B cell (primary cell): ENCODE measurements around the gene SUCLG1. TPM values are rescaled to one million over a fixed set of nuclear protein-coding genes. Genes with fewer than 3 reads are reported as not detected.
A peak's percentile ranks its signal among the peaks of the same experiment; 100 is the strongest.

Experiments used
- ATAC-seq: fragments of 200-7000 bp; cut with Tn5 transposase; one replicate; pipeline ENCODE4 v1.10.0; 2021; ENCODE audit warnings: low read depth, mild to moderate bottlenecking, moderate number of reproducible peaks, moderate library complexity
- CTCF ChIA-PET: fragments of 350-600 bp; sonication (Branson Sonifier 250); formaldehyde crosslinking; loops from one replicate; lab custom pipeline; 2021; ENCODE audit warnings: antibody characterized with exemption, inconsistent platforms; lab: Charles Lee
- POLR2A ChIA-PET: fragments of 350-600 bp; sonication (Branson Sonifier 250); formaldehyde crosslinking; loops from one replicate; lab custom pipeline; 2021; ENCODE audit warnings: antibody characterized with exemption; lab: Charles Lee
- DNase-seq: peaks from one replicate; pipeline ENCODE4 v3.0.0; 2013
- H2AFZ ChIP-seq: 2 replicates; pipeline ENCODE4 v1.6.1; 2012; ENCODE audit warnings: mild to moderate bottlenecking, low read depth, low read length; ENCODE audit not compliant: insufficient read depth, poor library complexity, severe bottlenecking
- H3K27ac ChIP-seq, 2 donors: 1 replicate in 1 of 2; 2 replicates in 1 of 2; pipeline ENCODE4 v1.5.1; 2012 to 2013; ENCODE audit warnings: low read length in 2 of 2, mild to moderate bottlenecking in 2 of 2, moderate library complexity in 1 of 2
- H3K27me3 ChIP-seq, 4 experiments: fragments of 200-600 bp in 1 of 4; sonication (generic) in 1 of 4; replicated peaks in 1 of 4; 1 replicate in 2 of 4; 2 replicates in 2 of 4; pipeline versions ENCODE4 v1.6.1 to v1.7.0; 2013 to 2016; ENCODE audit warnings: low read length in 3 of 4, mild to moderate bottlenecking in 2 of 4, mixed read lengths in 1 of 4, moderate library complexity in 1 of 4; ENCODE audit not compliant: insufficient read depth in 4 of 4, control insufficient read depth in 3 of 4; ENCODE audit errors: control extremely low read depth in 1 of 4
- H3K36me3 ChIP-seq, 2 experiments: replicated peaks in 1 of 2; 1 replicate in 1 of 2; 2 replicates in 1 of 2; pipeline versions ENCODE4 v1.6.1 to v1.7.1; 2013; ENCODE audit warnings: low read length in 1 of 2; ENCODE audit not compliant: insufficient read depth in 2 of 2, control insufficient read depth in 1 of 2; ENCODE audit errors: control extremely low read depth in 1 of 2, extremely low read depth in 1 of 2
- H3K4me1 ChIP-seq, 2 donors: fragments of 200-600 bp in 1 of 2; sonication (generic) in 1 of 2; 1 replicate in 1 of 2; 2 replicates in 1 of 2; pipeline versions ENCODE4 v1.5.1 to v1.6.1; 2013 to 2017; ENCODE audit warnings: low read length in 2 of 2; ENCODE audit not compliant: control insufficient read depth in 2 of 2, insufficient read depth in 2 of 2
- H3K4me2 ChIP-seq: replicated peaks from 2 replicates; pipeline ENCODE3; 2012; ENCODE audit warnings: mild to moderate bottlenecking, low read depth, low read length; ENCODE audit not compliant: poor library complexity, severe bottlenecking
- H3K4me3 ChIP-seq, 5 experiments: fragments of 200-600 bp in 1 of 5; sonication (generic) in 1 of 5; 1 replicate in 3 of 5; 2 replicates in 2 of 5; pipeline versions ENCODE4 v1.5.1 to v1.7.0; 2011 to 2016; ENCODE audit warnings: low read length in 4 of 5, mild to moderate bottlenecking in 4 of 5, low read depth in 2 of 5, control low read depth in 1 of 5, moderate library complexity in 1 of 5; ENCODE audit not compliant: insufficient read depth in 1 of 5; ENCODE audit errors: control extremely low read depth in 1 of 5, extremely low read depth in 1 of 5
- H3K79me2 ChIP-seq: fragments of 200-600 bp; sonication (generic); one replicate; pipeline ENCODE4 v1.6.0; 2016; ENCODE audit warnings: low read length; ENCODE audit not compliant: control insufficient read depth, insufficient read depth
- H3K9ac ChIP-seq: fragments of 200-600 bp; sonication (generic); 2 replicates; pipeline ENCODE4 v1.6.1; 2017; ENCODE audit warnings: mild to moderate bottlenecking, low read length, moderate library complexity
- H3K9me3 ChIP-seq, 3 donors: one replicate each; pipeline versions ENCODE4 v1.6.1 to v1.7.1; 2013; ENCODE audit warnings: low read length in 2 of 3; ENCODE audit not compliant: control insufficient read depth in 2 of 3, insufficient read depth in 1 of 3; ENCODE audit errors: control extremely low read depth in 1 of 3
- H4K20me1 ChIP-seq: 2 replicates; pipeline ENCODE4 v1.6.0; 2012; ENCODE audit warnings: mild to moderate bottlenecking, low read length; ENCODE audit not compliant: insufficient read depth, control insufficient read depth, poor library complexity, severe bottlenecking
- H3K27ac Mint-ChIP-seq: one replicate; pipeline ENCODE4 v1.8.0; 2021; ENCODE audit warnings: mixed read lengths
- H3K27me3 Mint-ChIP-seq: one replicate; pipeline ENCODE4 v1.8.0; 2021; ENCODE audit warnings: mixed read lengths
- H3K4me1 Mint-ChIP-seq: one replicate; pipeline ENCODE4 v1.8.0; 2021; ENCODE audit warnings: mixed read lengths
- H3K4me3 Mint-ChIP-seq: one replicate; pipeline ENCODE4 v1.8.0; 2021; ENCODE audit warnings: mixed read lengths
- H3K9me3 Mint-ChIP-seq: one replicate; pipeline ENCODE4 v1.8.0; 2022; ENCODE audit warnings: mixed read lengths; ENCODE audit not compliant: insufficient read depth
- CTCF ChIP-seq: fragments of 200-600 bp; IDR thresholded peaks from one replicate; pipeline ENCODE4 v1.8.0; 2022; ENCODE audit warnings: antibody characterized with exemption, mild to moderate bottlenecking
- EZH2 ChIP-seq: IDR thresholded peaks from 2 replicates; pipeline ENCODE4 v1.6.1; 2012; ENCODE audit warnings: borderline replicate concordance, low read depth, mild to moderate bottlenecking, moderate library complexity, low read length; ENCODE audit not compliant: insufficient read depth, poor library complexity, severe bottlenecking
- WGBS: methylation state at CpG from one replicate; pipeline ENCODE4 v1.1.5; 2013; ENCODE audit warnings: missing lambda C conversion rate; ENCODE audit not compliant: insufficient coverage; 5-methylcytosine and 5-hydroxymethylcytosine counted together
- intact Hi-C: fragments of 100-400 bp; cut with micrococcal nuclease; formaldehyde crosslinking; loops from one replicate; pipeline ENCODE4 v1.10.0; 2022
- polyA plus RNA-seq: library from polyadenylated mRNA; depleted of rRNA; stranded (reverse); fragments of >200 nt; gene quantifications from 2 replicates; pipeline ENCODE4 v1.2.3, GENCODE V29; 2012
- total RNA-seq, 2 donors: library from RNA; stranded (reverse); fragments of 120-200 nt in 1 of 2; gene quantifications; 1 replicate in 1 of 2; 2 replicates in 1 of 2; pipeline versions ENCODE4 v1.2.3 to v1.2.4, GENCODE V29; 2013 to 2022

The SUCLG1 gene
- total and polyA plus RNA-seq, 2 donors (not counting 1 experiment from before 2014, with no cell fraction given): 16.1 to 31.8 TPM

- no peak for DNase-seq
- peak overlapping the region; percentile 93 for H3K9ac ChIP-seq
- H3K27me3 ChIP-seq: no peaks in the 10 kb centered on the region
- no peaks in the 10 kb centered on the region for H3K9me3 ChIP-seq
- H3K4me2 ChIP-seq: peak overlapping the region; percentile 84
- ChIA-PET POLR2A (interaction anchor here (0.6 kb wide), 1 partner anchor 417 kb away, joined by 3 read pairs; no protein-coding TSS in a partner anchor), CTCF (interaction anchor here (0.9 to 1.9 kb wide), 3 partner anchors 413 to 557 kb away, joined by 3 to 10 read pairs (median 3); no protein-coding TSS in a partner anchor)
- peaks cover 14% of the 10 kb centered on the region for H4K20me1 ChIP-seq
- H3K4me3 ChIP-seq: peak overlapping the region; percentile 67 to 95 (median 91)
- peak overlapping the region; percentile 84 to 93 for H3K27ac ChIP-seq
- peak overlapping the region; percentile 97 for H3K27ac Mint-ChIP-seq
- ATAC-seq: peak; percentile 5
- peak overlapping the region; percentile 93 for H3K4me3 Mint-ChIP-seq
- H3K4me1 ChIP-seq: peaks cover 20 to 23% of the 10 kb centered on the region in 2 donors
- H3K36me3 ChIP-seq: peaks cover 0 to 2% of the 10 kb centered on the region in 2 experiments
- H2AFZ ChIP-seq: peak overlapping the region; percentile 98
- intact Hi-C loops: loop anchor here (1.0 to 2.0 kb wide), 5 partner anchors 58 to 469 kb away; partner anchors contain the start of genes DNAH6, TMSB10 and TRABD2A
- no peaks in the 10 kb centered on the region for H3K9me3 Mint-ChIP-seq
- H3K27me3 Mint-ChIP-seq: no peaks in the 10 kb centered on the region
- peaks cover 37% of the 10 kb centered on the region for H3K4me1 Mint-ChIP-seq
- peaks cover 56% of the 10 kb centered on the region for H3K79me2 ChIP-seq
- WGBS: 0% methylated on average over 15 of the region's 16 CpGs
- TF ChIP-seq CTCF (no peak), EZH2 (no peak)
These were observed 496 bp downstream of the SUCLG1 start for GRCh38 chr2:84458551-84459017.

- ATAC-seq: no peak
- Histone ChIP-seq H4K20me1 (peaks cover 14% of the 10 kb centered on the region), H3K36me3 (peaks cover 0 to 2% of the 10 kb centered on the region in 2 experiments), H3K27ac (no peak overlapping the region), H3K27me3 (no peaks in the 10 kb centered on the region), H3K79me2 (peaks cover 64% of the 10 kb centered on the region), H3K4me3 (peak overlapping the region in 1 of 5 experiments; percentile 91), H3K9me3 (no peaks in the 10 kb centered on the region), H3K4me2 (peak overlapping the region; percentile 84), H2AFZ (no peak overlapping the region), H3K4me1 (peaks cover 20 to 23% of the 10 kb centered on the region in 2 donors), H3K9ac (no peak overlapping the region)
- Mint-ChIP-seq H3K4me1 (peaks cover 39% of the 10 kb centered on the region), H3K27me3 (no peaks in the 10 kb centered on the region), H3K27ac (no peak overlapping the region), H3K9me3 (no peaks in the 10 kb centered on the region), H3K4me3 (peak overlapping the region; percentile 93)
- DNase-seq: no peak
- no CpG with 5 or more reads among the region's 2 CpGs for WGBS
- TF ChIP-seq CTCF (no peak), EZH2 (no peak)
- CTCF ChIA-PET: no interaction called here
- POLR2A ChIA-PET: no interaction called here
- intact Hi-C loops: loop anchor here (2.0 kb wide), 3 partner anchors 59 to 431 kb away; partner anchors contain the start of genes DNAH6 and TRABD2A
These were observed 1.4 kb downstream of the SUCLG1 start for GRCh38 chr2:84457686-84458085.
